H1 (cell line): ENCODE measurements around the gene HS3ST6. TPM values are rescaled to one million over a fixed set of nuclear protein-coding genes. Genes with fewer than 3 reads are reported as not detected.

ENCODE experiments used
- CTCF ChIA-PET: fragments of 300-600 bp; sonication (Branson Sonifier 250); formaldehyde crosslinking; loops from one replicate; lab custom pipeline; 2021; ENCODE audit not compliant: partially characterized antibody; lab: Charles Lee
- POLR2A ChIA-PET: fragments of 300-600 bp; sonication (Branson Sonifier 250); formaldehyde crosslinking; loops from one replicate; lab custom pipeline; 2021; ENCODE audit warnings: inconsistent platforms; ENCODE audit not compliant: partially characterized antibody; lab: Charles Lee
- DNase-seq, 2 experiments: peaks; one replicate each; pipeline versions ENCODE4 v3.0.0 to v3.0.0-alpha.2; 2010 to 2022; ENCODE audit warnings: low spot score in 2 of 2, low read depth in 1 of 2, mixed read lengths in 1 of 2
- FAIRE-seq: peaks from 2 replicates; lab custom pipeline; 2011; peaks lifted over from hg19 to GRCh38; lab: Jason Lieb, UNC
- H2AFZ ChIP-seq: 2 replicates; pipeline ENCODE4 v1.8.1; 2012; ENCODE audit warnings: low read length, inconsistent platforms
- H2AK5ac ChIP-seq: 2 replicates; pipeline ENCODE4 v1.6.1; 2013; ENCODE audit warnings: low read depth, low read length
- H2BK120ac ChIP-seq: replicated peaks from 2 replicates; pipeline ENCODE3; 2013; ENCODE audit warnings: low read depth, low read length, inconsistent platforms
- H2BK12ac ChIP-seq: 2 replicates; pipeline ENCODE4 v1.6.1; 2013; ENCODE audit warnings: low read depth, low read length
- H2BK15ac ChIP-seq: 2 replicates; pipeline ENCODE4 v1.6.1; 2013; ENCODE audit warnings: low read length
- H2BK20ac ChIP-seq: 2 replicates; pipeline ENCODE4 v1.6.1; 2013; ENCODE audit warnings: low read length
- H2BK5ac ChIP-seq: 2 replicates; pipeline ENCODE4 v1.6.1; 2013; ENCODE audit warnings: low read depth, low read length
- H3K14ac ChIP-seq: 2 replicates; pipeline ENCODE4 v1.6.1; 2013; ENCODE audit warnings: inconsistent platforms; ENCODE audit not compliant: insufficient read length
- H3K18ac ChIP-seq: 2 replicates; pipeline ENCODE4 v1.6.1; 2013; ENCODE audit warnings: low read length; ENCODE audit errors: extremely low read depth
- H3K23ac ChIP-seq: 2 replicates; pipeline ENCODE4 v1.6.1; 2013; ENCODE audit warnings: inconsistent platforms; ENCODE audit not compliant: insufficient read length
- H3K23me2 ChIP-seq: 2 replicates; pipeline ENCODE4 v1.6.1; 2013; ENCODE audit warnings: low read depth, low read length
- H3K27ac ChIP-seq: 2 replicates; pipeline ENCODE4 v1.6.1; 2011; ENCODE audit warnings: low read depth, low read length, inconsistent platforms
- H3K27me3 ChIP-seq, 4 experiments: replicated peaks in 1 of 4; 1 replicate in 1 of 4; 2 replicates in 3 of 4; pipeline versions ENCODE4 v1.6.1 to v1.8.1; 2011 to 2013; ENCODE audit warnings: low read length in 3 of 4, mild to moderate bottlenecking in 3 of 4, inconsistent platforms in 2 of 4, mixed read lengths in 2 of 4, moderate library complexity in 1 of 4; ENCODE audit not compliant: control insufficient read depth in 3 of 4, insufficient read depth in 3 of 4; ENCODE audit errors: extremely low read depth in 1 of 4
- H3K36me3 ChIP-seq, 4 experiments: 2 replicates each; pipeline versions ENCODE4 v1.6.1 to v1.8.1; 2011 to 2013; ENCODE audit warnings: mild to moderate bottlenecking in 4 of 4, low read length in 3 of 4, moderate library complexity in 2 of 4, control low read depth in 1 of 4, inconsistent platforms in 1 of 4; ENCODE audit not compliant: insufficient read depth in 4 of 4, control insufficient read depth in 2 of 4
- H3K4ac ChIP-seq: replicated peaks from 2 replicates; pipeline ENCODE3; 2013; ENCODE audit warnings: low read length, low read depth, mixed read lengths, inconsistent platforms; ENCODE audit not compliant: insufficient read length
- H3K4me1 ChIP-seq, 4 experiments: replicated peaks in 1 of 4; 1 replicate in 1 of 4; 2 replicates in 3 of 4; pipeline versions ENCODE4 v1.6.1 to v1.8.1; 2011 to 2013; ENCODE audit warnings: low read length in 3 of 4, inconsistent platforms in 2 of 4, mixed read lengths in 1 of 4; ENCODE audit not compliant: insufficient read depth in 4 of 4, control insufficient read depth in 3 of 4
- H3K4me2 ChIP-seq, 2 experiments: 2 replicates each; pipeline versions ENCODE4 v1.6.1 to v1.8.1; 2011 to 2013; ENCODE audit warnings: low read depth in 2 of 2, low read length in 2 of 2, control low read depth in 1 of 2, inconsistent platforms in 1 of 2, mild to moderate bottlenecking in 1 of 2; ENCODE audit not compliant: insufficient read depth in 1 of 2
- H3K4me3 ChIP-seq, 4 experiments: fragments of 200-600, 300-600 bp in 1 of 4; sonication (generic), shearing (Covaris generic), sonication (Bioruptor Twin) in 1 of 4; 2 replicates each; pipeline versions ENCODE4 v1.5.1 to v1.8.1; 2011 to 2016; ENCODE audit warnings: low read length in 4 of 4, low read depth in 3 of 4, control low read depth in 2 of 4, inconsistent platforms in 2 of 4, mild to moderate bottlenecking in 2 of 4, mixed read lengths in 1 of 4, moderate library complexity in 1 of 4; ENCODE audit not compliant: insufficient read depth in 2 of 4; ENCODE audit errors: extremely low read depth in 1 of 4
- H3K56ac ChIP-seq: replicated peaks from 2 replicates; pipeline ENCODE3; 2013; ENCODE audit warnings: low read depth, mild to moderate bottlenecking, mixed read lengths, low read length, inconsistent platforms; ENCODE audit not compliant: insufficient read length
- H3K79me1 ChIP-seq: 2 replicates; pipeline ENCODE4 v1.6.1; 2013; ENCODE audit warnings: low read depth, low read length, control low read depth
- H3K79me2 ChIP-seq, 2 experiments: 2 replicates each; pipeline versions ENCODE4 v1.6.1 to v1.8.1; 2012 to 2013; ENCODE audit warnings: low read length in 2 of 2, mild to moderate bottlenecking in 2 of 2, inconsistent platforms in 1 of 2; ENCODE audit not compliant: insufficient read depth in 2 of 2, control insufficient read depth in 1 of 2
- H3K9ac ChIP-seq, 4 experiments: replicated peaks in 1 of 4; 1 replicate in 1 of 4; 2 replicates in 3 of 4; pipeline versions ENCODE4 v1.6.1 to v1.8.1; 2011 to 2013; ENCODE audit warnings: low read depth in 3 of 4, low read length in 3 of 4, control low read depth in 2 of 4, mild to moderate bottlenecking in 2 of 4, moderate library complexity in 2 of 4, inconsistent platforms in 1 of 4; ENCODE audit errors: extremely low read depth in 1 of 4
- H3K9me3 ChIP-seq, 2 experiments: 2 replicates each; pipeline versions ENCODE4 v1.6.1 to v1.8.1; 2012 to 2013; ENCODE audit warnings: mild to moderate bottlenecking in 2 of 2, moderate library complexity in 2 of 2, control low read depth in 1 of 2, inconsistent platforms in 1 of 2, low read depth in 1 of 2, low read length in 1 of 2, mixed read lengths in 1 of 2; ENCODE audit not compliant: insufficient read depth in 2 of 2
- H4K20me1 ChIP-seq, 2 experiments: replicated peaks in 1 of 2; 2 replicates each; pipeline versions ENCODE3 to v1.8.1; 2011 to 2013; ENCODE audit warnings: inconsistent platforms in 2 of 2, low read length in 2 of 2, mild to moderate bottlenecking in 1 of 2; ENCODE audit not compliant: insufficient read depth in 2 of 2, control insufficient read depth in 1 of 2
- H4K5ac ChIP-seq: 2 replicates; pipeline ENCODE4 v1.6.1; 2013; ENCODE audit warnings: low read length, low read depth, mixed read lengths, inconsistent platforms; ENCODE audit not compliant: insufficient read length
- H4K8ac ChIP-seq: 2 replicates; pipeline ENCODE4 v1.8.0; 2013; ENCODE audit warnings: mild to moderate bottlenecking, moderate library complexity, low read length, inconsistent platforms; ENCODE audit not compliant: insufficient read depth; ENCODE audit errors: extremely low read depth
- H4K91ac ChIP-seq: replicated peaks from 2 replicates; pipeline ENCODE3; 2013; ENCODE audit warnings: low read length, mixed read lengths, inconsistent platforms; ENCODE audit not compliant: insufficient read length
- BACH1 ChIP-seq: IDR thresholded peaks from 2 replicates; pipeline ENCODE4 v1.6.1; 2012; ENCODE audit warnings: low read length, improper control_type of control experiment
- BCL11A ChIP-seq, 2 experiments: IDR thresholded peaks; one replicate each; pipeline ENCODE4 v1.6.1; 2011; ENCODE audit warnings: low read depth in 2 of 2, low read length in 2 of 2, mild to moderate bottlenecking in 2 of 2
- CEBPB ChIP-seq: IDR thresholded peaks from 2 replicates; pipeline ENCODE4 v1.6.1; 2012; ENCODE audit warnings: low read depth, low read length
- CTBP2 ChIP-seq: IDR thresholded peaks from 2 replicates; pipeline ENCODE4 v1.7.0; 2011; ENCODE audit warnings: borderline replicate concordance, mild to moderate bottlenecking, moderate library complexity, mixed read lengths, low read length; ENCODE audit not compliant: insufficient read depth, insufficient read length
- JUN ChIP-seq: IDR thresholded peaks from 2 replicates; pipeline ENCODE4 v1.6.1; 2011; ENCODE audit warnings: low read depth, mild to moderate bottlenecking, improper control_type of control experiment, low read length
- NANOG ChIP-seq: IDR thresholded peaks from 2 replicates; pipeline ENCODE4 v1.6.1; 2011; ENCODE audit warnings: low read length, low read depth, mild to moderate bottlenecking, inconsistent platforms; ENCODE audit not compliant: insufficient read depth, poor library complexity, severe bottlenecking
- POLR2A ChIP-seq, 2 experiments: IDR thresholded peaks; 1 replicate in 1 of 2; 2 replicates in 1 of 2; pipeline ENCODE4 v1.6.1; 2011; ENCODE audit warnings: low read depth in 2 of 2, low read length in 2 of 2, mild to moderate bottlenecking in 2 of 2; ENCODE audit errors: control extremely low read depth in 1 of 2
- POLR2AphosphoS5 ChIP-seq: IDR thresholded peaks from 2 replicates; pipeline ENCODE4 v1.6.1; 2011; ENCODE audit warnings: low read depth, low read length
- SAP30 ChIP-seq: fragments of 300-600 bp; sonication (generic); IDR thresholded peaks from 2 replicates; pipeline ENCODE4 v1.7.1; 2012; ENCODE audit warnings: low read length, moderate library complexity, mild to moderate bottlenecking, inconsistent platforms; ENCODE audit not compliant: insufficient read depth, insufficient replicate concordance
- SIRT6 ChIP-seq: IDR thresholded peaks from one replicate; pipeline ENCODE4 v1.7.1; 2012; ENCODE audit warnings: low read length, inconsistent platforms
- TAF7 ChIP-seq: optimal IDR thresholded peaks from 2 replicates; pipeline ENCODE3; 2011; ENCODE audit warnings: low read depth, mild to moderate bottlenecking, inconsistent platforms, low read length, moderate library complexity, borderline replicate concordance
- TEAD4 ChIP-seq: IDR thresholded peaks from 2 replicates; pipeline ENCODE4 v1.6.1; 2012; ENCODE audit warnings: low read depth, low read length, inconsistent platforms, mixed read lengths
- WGBS, 2 experiments: shearing (Covaris generic) in 1 of 2; methylation state at CpG; one replicate each; pipeline versions ENCODE4 v1.1.6 to v1.1.7; 2013 to 2015; ENCODE audit warnings: low lambda C conversion rate in 2 of 2, mixed read lengths in 2 of 2, inconsistent platforms in 1 of 2, low coverage in 1 of 2, missing lambda C conversion rate in 1 of 2; ENCODE audit not compliant: insufficient replicate concordance in 2 of 2, insufficient coverage in 1 of 2, insufficient read length in 1 of 2; ENCODE audit errors: extremely low coverage in 1 of 2, missing lambda C conversion rate in 1 of 2; 5-methylcytosine and 5-hydroxymethylcytosine counted together
- polyA plus RNA-seq, 7 experiments: library from polyadenylated mRNA; depleted of rRNA in 3 of 7; stranded (reverse) in 5 of 7; unstranded in 2 of 7; fragments of >200 nt in 5 of 7; fragments of 200-250 nt in 2 of 7; gene quantifications; 1 replicate in 5 of 7; 2 replicates in 1 of 7; 4 replicates in 1 of 7; pipeline versions ENCODE4 v1.2.1 to v1.2.3, GENCODE V29; 2011 to 2013; ENCODE audit warnings: missing spikeins in 2 of 7, mixed read lengths in 2 of 7
- total RNA-seq: library from RNA; stranded (reverse); fragmentation: NEBNext Ultra II Directional; extraction: Animal tissue kit (Norgen Biotek cat#: 25700); gene quantifications from 2 replicates; pipeline ENCODE4 v1.2.1, GENCODE V29; 2021

HS3ST6 gene
- total and polyA plus RNA-seq, 2 of the 8 experiments (the other 6 are each of a cell fraction or from before 2014, with no cell fraction given), result 0.36 to 0.39 TPM

- Histone ChIP-seq H2BK5ac (peak overlapping the region; percentile 57), H3K4ac (peak overlapping the region; percentile 74), H2AK5ac (no peak overlapping the region; the same call in 1 of the 2 replicates), H3K79me1 (peaks cover 11% of the 10 kb centered on the region), H3K4me2 (peak overlapping the region; percentile 99 to 100), H3K14ac (peak overlapping the region; percentile 8), H3K9me3 (no peaks in the 10 kb centered on the region), H3K56ac (peak overlapping the region; percentile 93), H3K23ac (no peak overlapping the region), H3K36me3 (peaks cover 17 to 34% (median 28%) of the 10 kb centered on the region in 4 experiments), H4K5ac (peak overlapping the region; percentile 30), H3K4me3 (peak overlapping the region; percentile 98 to 99 (median 98)), H3K18ac (peak overlapping the region; percentile 83; the same call in 1 of the 2 replicates), H3K79me2 (peaks cover 10 to 38% of the 10 kb centered on the region in 2 experiments), H3K27ac (peak overlapping the region; percentile 94), H3K4me1 (peaks cover 0 to 22% (median 5%) of the 10 kb centered on the region in 4 experiments; a peak in 5 of 7 replicates), H2AFZ (no peak overlapping the region), H2BK20ac (no peak overlapping the region), H2BK12ac (no peak overlapping the region), H2BK120ac (no peak overlapping the region), H4K8ac (peak overlapping the region; percentile 99), H3K9ac (peak overlapping the region; percentile 90 to 97 (median 93)), H4K20me1 (peaks cover 12 to 17% of the 10 kb centered on the region in 2 experiments), H2BK15ac (no peak overlapping the region), H3K27me3 (no peaks in the 10 kb centered on the region; a peak in 1 of 7 replicates), H4K91ac (no peak overlapping the region), H3K23me2 (peaks cover 18% of the 10 kb centered on the region)
- 6% methylated on average over 26 of the region's 44 CpGs; no CpG with 5 or more reads in 1 of the 2 experiments for WGBS, 2 experiments
- FAIRE-seq, result no peak
- DNase-seq, result no peak
- CTCF ChIA-PET, result interaction anchor here (0.5 to 3.0 kb wide), 6 partner anchors 12 to 97 kb away, joined by 3 to 9 read pairs (median 4); no protein-coding TSS in a partner anchor
- POLR2A ChIA-PET, result interaction anchor here (0.6 to 19.8 kb wide), 63 partner anchors 6 to 544 kb away, joined by 3 to 736 read pairs (median 5); partner anchors contain the start of genes EME2, FAHD1, GFER and HAGH
- TF ChIP-seq SAP30, result peak; percentile 95
- no peak for TF ChIP-seq TAF7
- TF ChIP-seq TEAD4, result no peak
- TF ChIP-seq POLR2A (IDR thresholded peaks at IDR 0.05; ENCODE audit: control extremely low read depth in 1 of 2, low read depth in 2 of 2, low read length in 2 of 2), result peak; percentile 30 to 59; a peak in 1 of 3 replicates
- no peak for TF ChIP-seq JUN
- no peak for TF ChIP-seq NANOG
- no peak for TF ChIP-seq BACH1
- TF ChIP-seq SIRT6, result no peak
- no peak for TF ChIP-seq BCL11A (IDR thresholded peaks at IDR 0.05; ENCODE audit: low read depth in 2 of 2, low read length in 2 of 2)
- TF ChIP-seq CEBPB, result no peak
- no peak for TF ChIP-seq CTBP2
- TF ChIP-seq POLR2AphosphoS5, result peak; percentile 54; the same call in 1 of the 2 replicates
Observed at GRCh38 chr16:1963806-1964505, 45.7 kb upstream of the HS3ST6 start.
